GM21529 (cell line): ENCODE results near the gene TMEM88.
A peak's percentile ranks its signal among the peaks of the same experiment; 100 is the strongest.
"Not testable (repeated sequence)": the region's sequence is repeated elsewhere in the genome, so short reads cannot be mapped to it uniquely, and the experiment has no call there.

Source experiments
- ATAC-seq: cut with Tn5 transposase; IDR thresholded peaks from one replicate; pipeline ENCODE4 v1.9.1; 2021; ENCODE audit not compliant: unreplicated experiment

The TMEM88 gene

GRCh38 chr17:7856011-7856810 lies 1.3 kb downstream of the TMEM88 start:
- ATAC-seq: no peak

DNA sequence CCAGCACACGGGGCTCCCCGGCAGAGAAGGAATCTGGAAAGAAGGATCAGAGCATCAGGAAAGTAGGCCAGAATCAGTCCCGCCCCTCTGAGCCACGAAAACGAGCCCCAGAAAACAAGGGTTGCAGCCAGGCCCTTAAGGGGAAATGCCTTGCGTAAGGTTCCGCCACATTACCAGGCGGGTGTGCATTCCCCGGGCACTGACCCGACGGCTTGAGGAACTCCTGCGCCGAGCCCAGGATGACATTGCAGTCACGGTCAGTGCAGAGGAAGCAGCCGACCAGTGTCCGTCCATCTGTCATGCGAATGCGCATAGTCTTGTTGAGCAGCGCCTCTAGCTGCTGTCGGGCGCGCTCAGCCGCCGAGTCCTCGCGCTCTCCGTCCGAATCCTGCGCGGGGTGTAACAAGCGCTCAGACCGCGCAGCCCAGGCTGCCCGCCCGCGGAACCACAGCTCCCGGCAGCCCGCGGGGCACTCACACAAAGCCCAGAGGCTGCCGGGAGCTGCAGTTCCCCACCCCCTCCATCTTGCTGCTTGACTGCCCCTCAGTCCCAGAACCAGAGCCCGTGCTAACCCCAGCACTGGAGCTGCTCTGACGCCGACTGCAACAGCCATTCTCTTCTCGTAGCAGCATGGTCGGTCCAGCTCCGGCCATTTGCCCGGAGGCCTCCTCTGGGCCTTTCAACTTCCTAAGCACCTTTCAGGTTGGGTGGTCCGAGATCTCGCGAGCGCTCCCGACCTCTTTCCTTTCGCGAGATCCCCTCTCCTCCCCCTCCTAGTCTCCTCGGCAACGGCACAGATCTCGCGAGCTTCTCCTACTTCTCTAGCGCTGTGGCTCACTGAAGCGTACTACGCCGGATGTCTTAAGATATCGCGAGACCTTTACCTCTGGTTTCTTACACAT lies 2.2 kb downstream of the TMEM88 start, which contains the start of gene NAA38:
TSS of gene NAA38 (minus strand) at position 749 of the 902 bp plus-strand sequence. CDS start at position 653, 96 bp downstream.
- ATAC-seq: peak; percentile 71

DNA sequence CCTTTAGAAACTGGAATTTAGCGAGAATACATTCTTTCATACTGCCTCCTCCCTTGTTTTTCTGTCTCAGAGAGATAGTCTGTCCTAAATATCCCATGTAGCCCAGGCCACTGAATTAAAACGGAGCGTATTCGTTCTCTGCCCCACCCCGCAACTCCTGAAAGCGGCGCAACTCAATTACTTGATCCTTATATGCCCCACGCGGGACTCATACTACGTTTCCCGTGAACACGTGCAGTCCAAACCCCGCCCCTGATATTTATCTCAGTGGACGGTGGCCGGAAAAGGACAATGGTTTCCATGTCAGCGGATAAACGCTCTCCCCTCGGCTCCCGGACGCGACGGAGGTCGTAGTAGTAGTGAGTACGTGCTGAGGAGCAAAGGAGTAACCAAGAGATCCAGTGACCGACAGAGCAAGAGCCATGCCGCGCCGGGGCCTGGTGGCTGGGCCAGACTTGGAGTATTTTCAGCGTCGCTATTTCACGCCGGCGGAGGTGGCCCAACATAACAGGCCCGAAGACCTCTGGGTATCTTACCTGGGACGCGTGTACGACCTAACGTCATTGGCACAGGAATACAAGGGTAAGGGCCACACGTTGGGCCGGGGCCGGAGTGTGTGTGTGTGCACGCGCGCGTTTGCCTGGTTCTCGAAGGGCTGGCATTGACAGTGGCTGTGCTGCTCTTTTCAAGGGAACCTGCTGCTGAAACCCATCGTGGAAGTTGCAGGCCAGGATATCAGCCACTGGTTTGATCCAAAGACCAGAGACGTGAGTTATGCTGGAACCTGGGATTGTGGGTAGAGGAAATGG lies 3.1 kb downstream of the TMEM88 start, which contains the start of gene CYB5D1:
TSS of gene CYB5D1 (plus strand) at position 291 of the 809 bp plus-strand sequence. CDS start at position 423, 132 bp downstream.
- ATAC-seq: peak; percentile 33

GRCh38 chr17:7858522-7858810 lies 3.6 kb downstream of the TMEM88 start:
- ATAC-seq: no peak

GRCh38 chr17:7859028-7859427 lies 4.2 kb downstream of the TMEM88 start:
- no peak for ATAC-seq

DNA sequence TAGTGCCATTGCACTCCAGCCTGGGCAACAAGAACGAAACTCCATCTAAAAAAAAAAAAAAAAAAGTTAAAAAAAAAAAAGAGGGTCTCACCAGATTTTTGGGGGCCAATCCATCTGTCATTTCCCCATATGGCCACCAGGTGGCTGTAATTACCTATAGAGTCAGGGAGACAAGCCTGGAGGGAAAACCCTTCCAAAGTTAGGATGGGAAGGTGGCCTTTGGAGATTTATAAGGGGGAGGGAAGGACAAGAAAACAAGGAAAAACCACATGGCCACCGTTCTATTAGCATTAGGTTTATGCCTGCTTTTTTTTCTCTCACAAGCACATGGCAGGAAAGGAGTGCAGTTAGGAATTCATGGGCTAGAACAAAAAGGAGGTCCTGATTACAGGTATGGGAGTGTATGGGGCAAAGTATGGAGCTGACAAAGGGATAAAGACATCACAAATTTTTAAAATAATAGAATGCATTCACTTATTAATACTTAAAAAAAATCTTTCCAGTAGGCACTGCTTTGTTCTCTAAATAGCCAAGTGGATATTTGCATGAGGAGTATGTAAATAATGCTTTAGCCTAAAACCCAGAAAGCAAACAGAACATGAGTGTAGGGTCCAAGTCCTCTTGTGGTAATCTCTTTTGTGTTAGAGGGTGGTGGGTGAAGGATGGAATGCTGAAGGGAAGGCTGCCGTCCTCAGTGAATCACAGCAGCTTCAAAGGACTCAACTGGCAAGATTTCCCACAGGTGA lies 8.0 kb downstream of the TMEM88 start:
- no peak for ATAC-seq

- ATAC-seq: not testable (repeated sequence)
Measured at GRCh38 chr17:7864384-7864783, 9.5 kb downstream of the TMEM88 start.

DNA sequence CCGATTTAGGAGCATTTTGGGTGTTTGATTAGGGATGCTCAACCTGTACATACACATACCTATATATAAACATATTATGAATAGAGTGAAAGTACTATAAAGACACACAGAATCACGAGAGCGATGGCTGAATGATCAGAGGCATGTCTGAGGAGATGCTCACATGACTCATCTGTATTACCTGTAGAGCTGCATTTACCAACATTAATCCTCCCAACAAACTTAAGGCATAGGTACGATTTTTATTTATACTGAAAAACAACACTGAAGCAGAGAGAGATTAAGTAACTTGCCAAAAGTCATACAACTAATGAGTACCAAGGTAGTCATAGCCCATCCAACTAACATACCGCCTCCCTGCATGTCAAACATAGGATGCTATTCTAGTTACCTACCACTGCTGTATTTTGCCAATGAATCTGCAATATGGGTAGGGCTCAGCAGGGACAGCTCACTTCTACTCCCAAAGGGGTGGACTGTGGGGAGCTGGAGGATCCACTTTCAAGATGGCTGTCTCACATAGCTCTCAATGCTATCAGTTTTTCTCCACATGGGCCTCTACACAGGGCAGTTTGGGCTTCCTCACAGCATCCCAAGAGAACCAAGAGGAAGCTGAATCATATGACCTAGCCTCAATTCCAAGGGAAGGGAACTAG lies 10.3 kb downstream of the TMEM88 start:
- ATAC-seq: no peak

DNA sequence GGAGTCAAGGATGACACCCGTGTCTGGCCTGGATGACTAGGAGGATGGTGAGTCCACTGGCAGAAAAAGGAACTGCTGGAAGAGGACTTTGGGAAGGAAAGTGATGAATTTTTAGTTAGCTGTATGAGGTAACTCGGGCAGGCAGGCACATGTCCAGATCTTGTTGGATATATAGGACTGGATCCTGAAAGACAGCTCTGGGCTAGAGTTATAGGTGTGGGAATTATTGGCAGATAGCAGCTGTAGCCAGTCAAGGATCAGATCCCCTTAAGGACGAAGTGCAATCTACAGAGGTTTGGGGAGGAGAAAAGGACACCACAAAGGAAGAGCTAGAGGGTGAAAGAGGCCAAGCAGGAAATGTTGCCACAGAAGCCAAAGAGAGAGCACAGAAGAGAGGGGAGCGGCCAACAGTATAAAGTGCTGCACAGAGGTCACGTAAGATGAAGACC lies 13.0 kb downstream of the TMEM88 start:
- no peak for ATAC-seq

- ATAC-seq: no peak
Measured at GRCh38 chr17:7873051-7873450, 18.2 kb downstream of the TMEM88 start.

GRCh38 chr17:7875804-7876370 lies 21.0 kb downstream of the TMEM88 start:
- ATAC-seq: no peak

- no peak for ATAC-seq
Measured at GRCh38 chr17:7878234-7878633, 23.4 kb downstream of the TMEM88 start.

DNA sequence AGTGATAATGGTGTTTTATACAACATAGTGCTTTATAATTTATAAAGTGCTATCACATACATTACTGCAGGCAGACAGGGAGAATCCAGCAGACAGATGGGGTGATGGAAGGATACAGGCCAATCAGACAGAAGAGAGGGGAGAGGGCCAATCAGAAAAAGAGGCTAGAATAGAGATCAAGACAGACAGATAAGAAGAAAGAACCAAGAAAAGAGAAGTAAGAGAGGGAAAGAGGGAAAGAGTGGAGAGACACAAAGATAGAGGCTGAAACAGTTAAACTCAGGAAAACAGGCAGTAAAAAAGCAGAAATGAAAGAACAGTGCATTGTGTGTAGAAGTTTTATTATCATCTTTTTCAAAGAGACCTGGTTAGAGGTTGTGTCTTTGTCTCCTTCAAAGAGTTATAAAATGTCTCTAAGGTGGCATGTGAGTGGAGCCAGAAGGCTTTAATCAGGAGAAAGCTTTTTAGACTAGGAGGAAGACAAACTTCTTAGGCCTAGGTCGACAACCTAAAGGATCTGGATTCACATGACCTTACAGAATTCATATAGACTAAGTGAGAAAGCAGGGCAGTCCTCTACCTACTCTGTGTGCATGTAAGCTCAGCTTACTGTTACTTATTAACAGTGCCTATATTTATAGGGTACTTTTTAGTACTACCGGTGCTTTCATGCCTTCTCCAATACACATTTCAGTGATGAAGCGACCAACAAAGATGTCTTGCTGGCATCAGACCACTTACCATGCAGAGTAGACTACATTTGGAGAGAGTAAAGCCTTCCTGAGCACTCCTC lies 25.4 kb downstream of the TMEM88 start:
- ATAC-seq: no peak

DNA sequence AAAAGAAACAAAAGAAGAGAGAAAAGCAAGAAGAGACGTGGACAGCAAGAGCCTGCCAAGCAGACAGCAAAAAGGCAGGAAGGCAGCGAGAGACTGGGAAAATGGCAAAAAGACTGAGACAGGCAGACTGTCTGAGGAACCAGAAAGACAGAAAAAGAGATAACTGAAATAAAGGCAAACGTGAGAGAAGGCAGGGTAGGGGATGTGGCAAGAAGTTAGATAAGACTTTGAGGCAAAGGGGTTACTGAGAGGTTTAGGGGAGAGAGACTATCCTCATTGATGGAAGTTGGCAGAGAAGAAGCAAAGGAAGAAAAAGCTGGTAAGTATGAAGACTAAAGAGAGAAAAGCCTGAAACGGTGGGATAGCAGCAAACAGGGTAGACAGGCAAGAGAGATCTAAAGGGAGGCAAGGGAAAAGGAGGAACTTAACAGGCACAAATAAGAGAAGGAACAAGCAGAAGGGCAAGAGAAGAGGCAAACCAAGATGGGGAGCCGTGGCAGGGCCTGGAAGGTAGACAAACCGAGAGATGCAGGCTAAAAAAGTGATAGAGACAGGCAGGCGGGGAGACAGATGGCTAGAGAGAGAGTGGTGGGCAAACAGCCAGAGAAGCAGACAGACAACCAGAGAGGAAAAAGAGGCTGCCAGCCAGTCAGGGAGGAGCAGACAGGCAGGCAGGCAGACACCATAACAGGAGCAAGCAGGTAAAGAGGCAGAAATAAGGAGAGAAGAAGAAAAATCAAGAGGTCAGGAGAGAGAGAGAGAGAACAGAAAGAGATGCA lies 26.6 kb downstream of the TMEM88 start:
- no peak for ATAC-seq

GRCh38 chr17:7882068-7882467 lies 27.2 kb downstream of the TMEM88 start:
- ATAC-seq: no peak

DNA sequence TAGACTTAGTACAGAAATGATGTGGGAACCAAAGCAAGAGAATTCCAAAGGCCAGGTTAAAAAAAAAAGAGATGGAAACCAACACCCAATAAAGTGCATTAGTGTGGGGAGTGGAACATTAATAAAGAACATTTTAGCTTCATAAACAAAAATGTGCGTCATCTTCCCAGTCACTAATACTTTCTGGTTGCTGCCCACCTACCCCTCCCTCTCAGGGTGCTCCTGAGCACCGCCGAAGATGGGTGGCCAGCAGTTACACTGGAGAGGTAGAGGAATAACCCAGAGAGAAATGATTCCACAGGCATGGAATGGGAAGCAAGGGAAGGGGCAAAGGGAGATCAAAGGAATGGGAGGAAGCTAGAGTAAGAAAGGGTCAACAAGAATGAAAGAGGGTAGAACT lies 27.8 kb downstream of the TMEM88 start:
- ATAC-seq: no peak

DNA sequence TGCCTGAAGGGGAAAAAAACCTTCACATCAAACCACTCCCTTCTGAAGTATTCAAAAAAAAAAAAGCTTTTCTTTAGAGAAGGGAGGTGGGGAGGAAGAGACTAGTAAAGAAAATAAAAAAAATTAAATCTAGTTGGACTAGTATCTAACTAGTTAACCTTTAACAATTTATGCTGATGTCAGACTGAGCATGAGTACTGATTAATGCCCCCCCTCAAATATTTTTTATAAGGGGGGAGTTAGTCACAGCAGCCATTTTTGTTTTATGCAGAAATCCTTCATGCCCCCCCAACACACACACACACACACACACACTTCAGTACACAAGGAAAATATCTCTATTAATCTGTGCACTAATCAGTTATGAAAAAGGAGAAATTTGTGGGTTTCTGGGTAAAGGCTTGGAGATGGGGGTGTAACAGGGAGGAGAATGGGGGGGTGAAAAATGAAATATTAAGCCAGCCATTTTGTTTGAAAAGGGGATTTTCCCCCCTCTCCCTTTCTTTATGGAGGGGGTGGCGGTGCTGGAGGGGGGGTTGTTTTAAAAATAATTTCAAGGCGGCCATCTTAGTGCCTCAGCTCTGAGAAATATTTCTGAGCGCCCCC lies 29.0 kb downstream of the TMEM88 start:
- ATAC-seq: no peak
